GM12872 (cell line): ENCODE data around the gene YIPF1.
A peak's percentile ranks its signal among the peaks of the same experiment; 100 is the strongest.

Experiments
- TF ChIP-seq, protein P1 (sequence below): IDR thresholded peaks from 3 replicates; pipeline ENCODE4 v1.5.1; 2011; ENCODE audit warnings: low read depth, mild to moderate bottlenecking, low read length, moderate library complexity; ENCODE audit not compliant: insufficient read depth

The YIPF1 gene

DNA sequence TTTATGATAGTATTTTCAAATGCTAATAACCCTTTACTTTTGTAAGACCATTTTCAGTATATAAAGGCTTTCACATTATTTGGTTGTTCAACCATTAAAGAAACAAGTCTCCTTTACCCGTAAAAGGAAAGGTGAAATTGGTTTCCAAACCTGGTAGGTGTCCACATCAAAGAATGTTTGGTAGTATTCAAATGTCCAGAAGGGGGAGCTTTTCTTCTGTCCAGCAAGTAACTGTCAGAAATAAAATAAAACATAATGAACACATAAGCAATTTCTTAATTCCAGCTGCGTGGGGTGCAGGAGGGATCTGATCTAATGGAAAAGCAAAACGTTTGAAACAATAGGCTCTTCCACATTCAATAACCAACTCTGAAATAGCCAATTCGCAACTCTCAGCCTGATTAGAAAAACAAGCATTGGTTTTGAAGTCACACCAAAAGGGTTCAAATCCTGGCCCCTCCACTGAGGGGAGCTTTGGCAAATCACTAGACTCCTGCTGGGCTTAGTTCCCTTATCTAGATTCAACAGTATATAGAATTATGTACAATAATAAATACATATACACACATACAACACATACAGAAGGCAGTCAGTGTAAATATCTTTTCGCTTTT is 11.0 kb downstream of the YIPF1 start:
- TF ChIP-seq, protein P1, sequence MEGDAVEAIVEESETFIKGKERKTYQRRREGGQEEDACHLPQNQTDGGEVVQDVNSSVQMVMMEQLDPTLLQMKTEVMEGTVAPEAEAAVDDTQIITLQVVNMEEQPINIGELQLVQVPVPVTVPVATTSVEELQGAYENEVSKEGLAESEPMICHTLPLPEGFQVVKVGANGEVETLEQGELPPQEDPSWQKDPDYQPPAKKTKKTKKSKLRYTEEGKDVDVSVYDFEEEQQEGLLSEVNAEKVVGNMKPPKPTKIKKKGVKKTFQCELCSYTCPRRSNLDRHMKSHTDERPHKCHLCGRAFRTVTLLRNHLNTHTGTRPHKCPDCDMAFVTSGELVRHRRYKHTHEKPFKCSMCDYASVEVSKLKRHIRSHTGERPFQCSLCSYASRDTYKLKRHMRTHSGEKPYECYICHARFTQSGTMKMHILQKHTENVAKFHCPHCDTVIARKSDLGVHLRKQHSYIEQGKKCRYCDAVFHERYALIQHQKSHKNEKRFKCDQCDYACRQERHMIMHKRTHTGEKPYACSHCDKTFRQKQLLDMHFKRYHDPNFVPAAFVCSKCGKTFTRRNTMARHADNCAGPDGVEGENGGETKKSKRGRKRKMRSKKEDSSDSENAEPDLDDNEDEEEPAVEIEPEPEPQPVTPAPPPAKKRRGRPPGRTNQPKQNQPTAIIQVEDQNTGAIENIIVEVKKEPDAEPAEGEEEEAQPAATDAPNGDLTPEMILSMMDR, result peak; percentile 61

DNA sequence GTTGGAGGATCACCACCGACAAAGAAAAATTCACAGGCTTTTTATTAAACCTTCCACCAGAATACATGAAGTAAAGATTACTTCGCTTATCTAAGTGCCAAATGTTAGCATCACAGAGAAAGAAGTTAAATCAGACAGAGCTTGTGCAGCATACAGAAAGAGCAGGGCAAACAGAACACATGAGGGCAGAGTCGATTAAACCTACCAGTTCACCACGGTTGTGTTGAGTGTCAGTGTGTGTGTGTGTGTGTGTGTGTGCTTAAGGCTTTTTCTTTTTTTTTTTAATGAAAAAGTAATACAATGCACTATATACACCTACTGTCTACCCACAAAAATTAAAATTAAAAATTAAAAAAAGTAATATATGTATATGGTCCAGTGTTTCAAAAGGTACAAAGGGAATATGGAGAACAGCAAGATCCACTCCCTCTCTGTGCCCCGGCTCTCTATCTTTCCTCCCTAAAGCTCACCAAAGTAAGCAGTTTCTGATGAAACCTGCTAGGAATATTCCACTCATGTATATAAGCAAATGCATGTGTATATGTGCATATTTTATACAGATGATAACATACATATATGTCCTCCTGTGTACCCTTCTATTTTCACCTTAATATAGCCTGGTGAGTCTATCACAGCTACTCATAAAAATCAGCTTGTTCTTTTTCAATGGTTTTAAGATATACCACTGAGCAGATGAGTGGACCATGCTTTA is 17.7 kb downstream of the YIPF1 start:
- TF ChIP-seq, protein P1, result no peak

DNA sequence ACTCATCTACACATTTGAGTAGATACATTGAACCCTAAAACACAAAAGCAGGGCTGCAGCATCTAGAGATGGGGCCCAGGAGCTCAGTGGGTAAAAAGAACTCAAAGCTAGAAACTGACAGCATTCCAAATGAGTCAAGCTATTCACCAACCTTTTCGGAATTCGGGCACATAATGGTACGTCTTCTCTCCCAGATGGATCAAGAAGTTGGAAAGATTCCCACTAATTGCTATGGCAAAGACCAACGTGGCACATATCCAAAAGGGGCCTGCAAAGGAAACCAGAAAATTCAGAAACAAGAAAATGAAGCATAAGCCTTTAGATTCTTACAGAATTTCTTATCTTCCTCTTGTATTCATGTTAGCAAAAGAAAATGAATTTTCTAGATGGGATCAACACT is 18.4 kb downstream of the YIPF1 start:
- TF ChIP-seq, protein P1, result no peak

DNA sequence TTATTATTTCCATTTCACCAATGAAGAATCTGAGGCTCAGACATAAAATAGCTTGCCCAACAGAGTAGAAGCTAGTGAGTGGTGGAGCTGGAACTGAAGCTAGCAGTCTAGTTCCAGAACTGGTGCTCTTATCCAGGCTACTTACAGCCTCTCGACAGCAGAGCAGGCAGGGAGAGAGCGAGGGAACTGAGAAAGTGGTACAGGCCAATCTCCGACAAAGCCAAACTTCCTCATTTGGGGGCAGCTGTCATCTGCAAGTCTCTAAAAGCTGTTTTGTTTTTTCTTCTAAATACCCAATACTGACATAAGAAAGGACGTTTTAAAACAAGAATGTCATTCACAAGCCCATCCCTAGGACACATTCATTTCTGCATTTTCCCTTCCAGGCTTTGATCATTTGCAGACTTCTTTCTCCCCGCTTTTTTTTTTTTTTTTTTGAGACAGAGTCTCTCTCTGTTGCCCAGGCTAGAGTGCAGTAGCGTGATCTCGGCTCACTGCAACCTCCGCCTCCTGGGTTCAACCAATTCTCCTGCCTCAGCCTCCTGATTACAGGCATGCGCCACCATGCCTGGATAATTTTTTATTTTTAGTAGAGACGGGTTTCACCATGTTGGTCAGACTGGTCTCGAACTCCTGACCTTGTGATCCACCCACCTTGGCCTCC is 20.0 kb downstream of the YIPF1 start:
- TF ChIP-seq, protein P1, result no peak

DNA sequence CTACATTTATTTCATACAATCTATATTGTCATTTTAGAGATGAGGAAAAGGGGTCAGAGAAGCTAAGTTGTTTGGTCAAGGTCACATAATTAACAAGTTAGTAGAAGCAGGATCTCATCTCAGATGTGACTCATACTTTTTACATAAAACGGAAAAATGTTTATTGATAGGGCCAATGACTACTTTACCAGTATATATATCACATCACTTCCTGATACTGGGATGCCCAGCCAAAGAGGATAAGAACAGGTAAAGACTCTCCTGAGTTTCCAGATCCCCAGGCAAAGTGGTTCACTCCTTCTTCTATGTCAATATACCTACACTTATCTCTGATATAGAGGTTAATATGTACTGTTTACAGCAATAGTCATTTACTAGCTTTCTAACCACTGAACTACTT is 21.0 kb downstream of the YIPF1 start:
- TF ChIP-seq, protein P1, result no peak

DNA sequence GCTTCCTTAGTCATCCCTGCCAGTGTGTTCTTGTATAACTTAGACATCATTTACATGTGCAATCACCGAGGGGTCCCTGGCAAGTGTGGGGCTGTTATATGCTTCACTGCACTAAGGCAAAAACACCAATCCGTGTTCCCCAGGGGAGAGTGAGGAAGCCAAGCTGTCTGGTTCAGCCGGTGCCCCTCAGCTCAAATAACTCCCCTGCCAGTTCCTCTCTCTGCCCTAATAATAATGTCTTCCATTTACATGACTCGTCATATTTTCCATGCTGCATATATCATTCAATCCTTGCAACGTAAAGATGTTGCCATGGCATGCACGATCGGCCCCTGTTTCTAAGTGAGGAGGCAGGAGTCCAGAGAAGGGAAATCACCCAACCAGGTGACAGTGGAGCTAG is 27.1 kb downstream of the YIPF1 start:
- TF ChIP-seq, protein P1, result no peak

DNA sequence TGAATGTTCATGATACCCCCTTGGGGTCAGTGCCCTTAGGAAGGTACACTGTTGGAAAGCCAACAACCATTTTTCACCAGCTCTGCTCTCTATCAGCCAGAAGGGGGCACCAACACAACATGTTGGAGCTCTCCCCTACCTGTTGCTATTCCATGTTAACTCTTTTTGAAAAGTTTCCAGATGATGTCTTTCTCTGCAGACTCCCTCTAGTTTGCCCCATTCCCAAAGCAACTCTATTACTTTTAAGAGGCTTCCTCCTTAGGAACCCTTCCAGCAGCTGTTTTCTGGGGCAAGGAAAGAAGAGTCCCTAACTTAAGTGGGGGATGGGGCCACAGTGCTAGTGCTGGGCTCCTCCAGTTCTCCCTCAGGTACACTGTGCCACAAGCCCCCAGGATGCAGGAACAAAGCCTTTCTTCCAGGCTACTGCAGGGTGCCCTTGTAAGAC is 28.6 kb downstream of the YIPF1 start:
- TF ChIP-seq, protein P1, result peak; percentile 90
